ENCODE results near the gene CWF19L2.

DNA sequence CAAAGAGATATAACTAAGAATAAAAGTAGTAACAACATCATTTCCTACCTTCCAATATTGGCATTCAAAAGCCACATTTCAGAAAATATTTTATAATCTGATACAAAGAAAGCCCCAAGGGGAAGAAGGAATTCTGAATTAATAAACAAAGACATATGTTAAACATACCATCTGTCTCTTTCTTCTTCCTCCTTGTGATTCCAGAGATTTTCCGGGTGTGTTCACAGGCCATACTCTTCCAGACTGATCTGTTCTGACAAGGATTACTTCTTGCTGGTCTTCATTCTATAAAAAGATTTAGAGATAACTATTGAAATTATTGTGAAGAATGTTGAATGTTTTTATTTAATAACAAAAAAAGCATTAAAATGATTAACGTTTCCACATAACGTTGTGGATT lies 65.0 kb downstream of the CWF19L2 start:
- TF ChIP-seq, protein P1, sequence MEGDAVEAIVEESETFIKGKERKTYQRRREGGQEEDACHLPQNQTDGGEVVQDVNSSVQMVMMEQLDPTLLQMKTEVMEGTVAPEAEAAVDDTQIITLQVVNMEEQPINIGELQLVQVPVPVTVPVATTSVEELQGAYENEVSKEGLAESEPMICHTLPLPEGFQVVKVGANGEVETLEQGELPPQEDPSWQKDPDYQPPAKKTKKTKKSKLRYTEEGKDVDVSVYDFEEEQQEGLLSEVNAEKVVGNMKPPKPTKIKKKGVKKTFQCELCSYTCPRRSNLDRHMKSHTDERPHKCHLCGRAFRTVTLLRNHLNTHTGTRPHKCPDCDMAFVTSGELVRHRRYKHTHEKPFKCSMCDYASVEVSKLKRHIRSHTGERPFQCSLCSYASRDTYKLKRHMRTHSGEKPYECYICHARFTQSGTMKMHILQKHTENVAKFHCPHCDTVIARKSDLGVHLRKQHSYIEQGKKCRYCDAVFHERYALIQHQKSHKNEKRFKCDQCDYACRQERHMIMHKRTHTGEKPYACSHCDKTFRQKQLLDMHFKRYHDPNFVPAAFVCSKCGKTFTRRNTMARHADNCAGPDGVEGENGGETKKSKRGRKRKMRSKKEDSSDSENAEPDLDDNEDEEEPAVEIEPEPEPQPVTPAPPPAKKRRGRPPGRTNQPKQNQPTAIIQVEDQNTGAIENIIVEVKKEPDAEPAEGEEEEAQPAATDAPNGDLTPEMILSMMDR (IDR thresholded peaks at IDR 0.05) = no peak
- no peak for TF ChIP-seq POLR2A (IDR thresholded peaks at IDR 0.05)
